ENCODE measurements around the gene MGRN1. TPM values are rescaled to one million over a fixed set of nuclear protein-coding genes. Genes with fewer than 3 reads are reported as not detected.

MGRN1 gene
- total and polyA plus RNA-seq, 11 donors: 17.9 to 75.0 (median 38.0) TPM

GRCh38 chr16:4636196-4636595 lies 11.6 kb downstream of the MGRN1 start:
- Histone ChIP-seq H3K36me3 (peaks cover 0 to 24% (median 7%) of the 10 kb centered on the region in 9 donors), H3K4me3 (no peak overlapping the region), H3K9me3 (peaks cover 0 to 11% (median 0%) of the 10 kb centered on the region in 12 donors), H3K27ac (no peak overlapping the region), H3K4me1 (peaks cover 0 to 21% (median 8%) of the 10 kb centered on the region in 12 donors), H3K27me3 (no peaks in the 10 kb centered on the region)
- ATAC-seq (no peak), DNase-seq (no peak)
- intact Hi-C loops (cut with DNase I): no loop called here
- TF ChIP-seq, protein P1, sequence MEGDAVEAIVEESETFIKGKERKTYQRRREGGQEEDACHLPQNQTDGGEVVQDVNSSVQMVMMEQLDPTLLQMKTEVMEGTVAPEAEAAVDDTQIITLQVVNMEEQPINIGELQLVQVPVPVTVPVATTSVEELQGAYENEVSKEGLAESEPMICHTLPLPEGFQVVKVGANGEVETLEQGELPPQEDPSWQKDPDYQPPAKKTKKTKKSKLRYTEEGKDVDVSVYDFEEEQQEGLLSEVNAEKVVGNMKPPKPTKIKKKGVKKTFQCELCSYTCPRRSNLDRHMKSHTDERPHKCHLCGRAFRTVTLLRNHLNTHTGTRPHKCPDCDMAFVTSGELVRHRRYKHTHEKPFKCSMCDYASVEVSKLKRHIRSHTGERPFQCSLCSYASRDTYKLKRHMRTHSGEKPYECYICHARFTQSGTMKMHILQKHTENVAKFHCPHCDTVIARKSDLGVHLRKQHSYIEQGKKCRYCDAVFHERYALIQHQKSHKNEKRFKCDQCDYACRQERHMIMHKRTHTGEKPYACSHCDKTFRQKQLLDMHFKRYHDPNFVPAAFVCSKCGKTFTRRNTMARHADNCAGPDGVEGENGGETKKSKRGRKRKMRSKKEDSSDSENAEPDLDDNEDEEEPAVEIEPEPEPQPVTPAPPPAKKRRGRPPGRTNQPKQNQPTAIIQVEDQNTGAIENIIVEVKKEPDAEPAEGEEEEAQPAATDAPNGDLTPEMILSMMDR (IDR thresholded peaks at IDR 0.05): no peak
- no peak for TF ChIP-seq POLR2A (IDR thresholded peaks at IDR 0.05)
- WGBS, 4 donors: 89 to 95% (median 91%) methylated on average over 4 to 13 of the region's 13 CpGs

DNA sequence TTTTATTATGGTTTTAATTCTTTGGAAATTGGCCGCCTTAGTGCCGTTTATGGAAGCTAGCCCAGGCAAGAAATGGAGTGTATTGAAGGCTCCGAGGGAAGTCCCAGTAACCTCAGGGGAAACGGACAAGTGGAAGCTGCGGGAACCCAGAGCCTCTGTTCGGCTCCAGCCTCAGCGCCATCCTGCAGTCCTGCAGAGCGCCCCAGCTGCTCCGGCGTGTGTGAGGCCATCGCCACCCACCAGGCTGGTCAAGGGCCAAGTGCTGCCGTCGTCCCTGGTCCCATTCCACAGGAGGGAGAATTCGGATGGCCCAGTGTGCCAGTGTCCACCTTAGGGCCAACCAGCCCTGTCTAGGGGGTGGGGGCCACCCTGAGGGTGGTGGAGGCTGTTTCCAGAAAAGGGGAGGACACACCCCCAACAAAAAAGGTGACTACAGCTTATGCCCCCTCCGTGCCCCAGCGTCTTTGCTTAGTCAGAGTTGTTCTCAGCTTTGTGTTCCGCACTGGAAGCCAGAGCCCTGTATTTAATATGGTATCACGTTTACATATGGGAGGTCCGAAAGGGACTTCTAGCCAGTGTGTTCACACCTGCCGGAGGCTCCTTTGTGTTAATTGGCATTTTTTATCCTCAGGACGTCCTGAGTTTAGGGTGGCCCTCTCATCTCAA lies 13.0 kb downstream of the MGRN1 start:
- no peaks in the 10 kb centered on the region for H3K27me3 ChIP-seq
- H3K4me3 ChIP-seq: no peak overlapping the region
- H3K36me3 ChIP-seq: peaks cover 0 to 21% (median 7%) of the 10 kb centered on the region in 9 donors
- H3K4me1 ChIP-seq: peaks cover 0 to 27% (median 8%) of the 10 kb centered on the region in 12 donors
- TF ChIP-seq POLR2A (IDR thresholded peaks at IDR 0.05): no peak
- TF ChIP-seq, protein P1 (IDR thresholded peaks at IDR 0.05): no peak
- no peaks in the 10 kb centered on the region for H3K9me3 ChIP-seq
- intact Hi-C loops (cut with DNase I): no loop called here
- H3K27ac ChIP-seq: no peak overlapping the region
- 83 to 91% (median 88%) methylated on average over 19 to 21 of the region's 21 CpGs for WGBS, 4 donors
- ATAC-seq: no peak
- DNase-seq: no peak

DNA sequence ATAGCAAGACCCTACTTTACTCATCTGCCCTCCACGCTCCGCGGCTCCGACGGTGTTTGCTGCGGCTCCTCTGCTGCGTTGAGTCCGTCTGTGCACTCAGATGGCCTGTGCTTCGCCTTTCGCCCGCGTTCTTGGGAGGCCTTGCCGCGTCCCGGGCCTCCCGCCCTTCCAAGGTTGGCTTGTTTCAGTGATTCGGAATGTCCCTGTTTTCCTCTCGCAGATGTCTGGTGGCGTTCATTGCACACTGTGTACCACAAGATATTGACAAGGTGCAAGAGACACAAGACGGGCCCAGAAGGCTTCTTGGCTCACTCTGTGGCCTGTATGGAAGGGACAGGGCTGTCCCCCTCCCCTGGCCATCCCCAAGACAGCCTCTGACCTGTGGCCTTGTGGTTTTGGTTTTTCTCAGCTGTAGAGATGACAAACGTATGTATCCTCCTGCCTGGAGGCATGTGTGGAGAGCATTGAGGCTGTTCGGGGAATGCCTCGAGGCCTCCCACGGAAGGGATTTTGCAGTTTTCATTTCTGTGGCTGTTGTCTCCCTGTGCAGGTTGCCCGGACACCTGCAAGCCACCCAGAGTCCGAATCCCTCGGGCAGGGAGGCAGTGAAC lies 15.4 kb downstream of the MGRN1 start:
- no peaks in the 10 kb centered on the region for H3K27me3 ChIP-seq
- H3K36me3 ChIP-seq: peaks cover 0 to 17% (median 1%) of the 10 kb centered on the region in 9 donors
- H3K27ac ChIP-seq: peak overlapping the region in 3 of 12 donors; percentile 5 to 40 (median 17)
- no peaks in the 10 kb centered on the region for H3K9me3 ChIP-seq
- no peak for TF ChIP-seq POLR2A (IDR thresholded peaks at IDR 0.05)
- TF ChIP-seq, protein P1 (IDR thresholded peaks at IDR 0.05): no peak
- intact Hi-C loops (cut with DNase I): no loop called here
- no peak overlapping the region for H3K4me3 ChIP-seq
- ATAC-seq: peak; percentile 30 to 53 (median 47)
- H3K4me1 ChIP-seq: peaks cover 0 to 27% (median 8%) of the 10 kb centered on the region in 12 donors
- DNase-seq: no peak
- WGBS, 4 donors: 84 to 91% (median 86%) methylated on average over 26 to 27 of the region's 27 CpGs

- no peaks in the 10 kb centered on the region for H3K9me3 ChIP-seq
- H3K27ac ChIP-seq: peak overlapping the region in 4 of 12 donors; percentile 0 to 40 (median 20)
- WGBS, 4 donors: 79 to 87% (median 81%) methylated on average over 13 to 19 of the region's 19 CpGs
- DNase-seq (no peak), ATAC-seq (peak in 2 of 4 donors; percentile 28 to 33)
- H3K4me3 ChIP-seq: no peak overlapping the region
- intact Hi-C loops (cut with DNase I): no loop called here
- peaks cover 0 to 27% (median 8%) of the 10 kb centered on the region in 12 donors for H3K4me1 ChIP-seq
- H3K36me3 ChIP-seq: peaks cover 0 to 18% (median 0%) of the 10 kb centered on the region in 9 donors
- TF ChIP-seq POLR2A (IDR thresholded peaks at IDR 0.05): no peak
- TF ChIP-seq, protein P1 (IDR thresholded peaks at IDR 0.05): no peak
- no peaks in the 10 kb centered on the region for H3K27me3 ChIP-seq
These were observed 16.1 kb downstream of the MGRN1 start for GRCh38 chr16:4640572-4641305.
